BE2C (cell line): Measurements from ENCODE around the gene PDE4C.

Experiments used
- DNase-seq: peaks from one replicate; pipeline ENCODE4 v3.0.0-alpha.2; 2020
- H3K27me3 ChIP-seq: fragments of 250-450 bp; sonication (Bioruptor Pico); 2 replicates; pipeline ENCODE4 v1.5.1; 2020; ENCODE audit warnings: mild to moderate bottlenecking
- H3K36me3 ChIP-seq: fragments of 250-450 bp; sonication (Bioruptor Pico); 2 replicates; pipeline ENCODE4 v1.5.1; 2020; ENCODE audit warnings: mild to moderate bottlenecking
- H3K4me1 ChIP-seq: fragments of 250-450 bp; sonication (Bioruptor Pico); 2 replicates; pipeline ENCODE4 v1.5.1; 2020
- H3K4me3 ChIP-seq: 2 replicates; pipeline ENCODE4 v1.5.1; 2011; ENCODE audit warnings: low read depth, low read length
- H3K9me3 ChIP-seq: fragments of 250-450 bp; sonication (Bioruptor Pico); 2 replicates; pipeline ENCODE4 v1.5.1; 2020
- CTCF ChIP-seq: IDR thresholded peaks from 2 replicates; pipeline ENCODE4 v1.5.1; 2012; ENCODE audit warnings: mild to moderate bottlenecking, low read depth, low read length

Gene PDE4C

GRCh38 chr19:18220632-18221275 is 5.5 kb downstream of the PDE4C start:
- no peak for TF ChIP-seq CTCF

GRCh38 chr19:18219911-18220631 is 6.2 kb downstream of the PDE4C start:
- no peaks in the 10 kb centered on the region for H3K36me3 ChIP-seq
- no peaks in the 10 kb centered on the region for H3K9me3 ChIP-seq
- DNase-seq, result no peak
- H3K4me1 ChIP-seq, result no peaks in the 10 kb centered on the region
- H3K4me3 ChIP-seq, result no peak overlapping the region
- TF ChIP-seq CTCF, result no peak
- H3K27me3 ChIP-seq, result peaks cover 6% of the 10 kb centered on the region

More at GRCh38 chr19:18220632-18221275, 5.5 kb downstream of the PDE4C start:
- DNase-seq, result no peak
- peaks cover 13% of the 10 kb centered on the region for H3K27me3 ChIP-seq
- H3K4me3 ChIP-seq, result no peak overlapping the region
- peaks cover 2% of the 10 kb centered on the region; the same call in 1 of the 2 replicates for H3K4me1 ChIP-seq
- no peaks in the 10 kb centered on the region for H3K36me3 ChIP-seq
- no peaks in the 10 kb centered on the region for H3K9me3 ChIP-seq

- TF ChIP-seq CTCF, result no peak
- no peak for DNase-seq
- Histone ChIP-seq H3K4me1 (no peaks in the 10 kb centered on the region), H3K4me3 (no peak overlapping the region), H3K36me3 (no peaks in the 10 kb centered on the region), H3K9me3 (no peaks in the 10 kb centered on the region), H3K27me3 (no peaks in the 10 kb centered on the region)
Measured at GRCh38 chr19:18218600-18218999, 7.6 kb downstream of the PDE4C start.

- no peaks in the 10 kb centered on the region for H3K4me1 ChIP-seq
- no peaks in the 10 kb centered on the region for H3K9me3 ChIP-seq
- no peaks in the 10 kb centered on the region for H3K36me3 ChIP-seq
- no peak for DNase-seq
- no peak overlapping the region for H3K4me3 ChIP-seq
- TF ChIP-seq CTCF, result no peak
- no peaks in the 10 kb centered on the region for H3K27me3 ChIP-seq
Measured at GRCh38 chr19:18218159-18218558, 8.1 kb downstream of the PDE4C start.

GRCh38 chr19:18216789-18217188 is 9.4 kb downstream of the PDE4C start:
- H3K4me3 ChIP-seq, result no peak overlapping the region
- H3K27me3 ChIP-seq, result no peaks in the 10 kb centered on the region
- TF ChIP-seq CTCF, result no peak
- no peak for DNase-seq
- H3K36me3 ChIP-seq, result no peaks in the 10 kb centered on the region
- no peaks in the 10 kb centered on the region for H3K4me1 ChIP-seq
- no peaks in the 10 kb centered on the region for H3K9me3 ChIP-seq

- no peak for DNase-seq
- no peak for TF ChIP-seq CTCF
- no peak overlapping the region for H3K4me3 ChIP-seq
Measured at GRCh38 chr19:18214779-18215433, 11.3 kb downstream of the PDE4C start.

More at GRCh38 chr19:18214779-18215433, 11.3 kb downstream of the PDE4C start:
- no peaks in the 10 kb centered on the region for H3K9me3 ChIP-seq
- no peaks in the 10 kb centered on the region for H3K4me1 ChIP-seq
- H3K27me3 ChIP-seq, result no peaks in the 10 kb centered on the region
- no peaks in the 10 kb centered on the region for H3K36me3 ChIP-seq
